HCT116 (cell line): ENCODE results near the gene FCN1. TPM values are rescaled to one million over a fixed set of nuclear protein-coding genes. Genes with fewer than 3 reads are reported as not detected.

Experiments
- ATAC-seq: fragments of 200-7000 bp; cut with Tn5 transposase; 2 replicates; pipeline ENCODE4 v1.9.1; 2020; ENCODE audit warnings: mild to moderate bottlenecking, moderate library complexity
- BruUV-seq: library from RNA; stranded (reverse); fragments of 400-500 nt; replicated peaks from 2 replicates; lab custom pipeline; 2021; lab: Mats Ljungman, UMichigan
- CTCF ChIA-PET: fragments of 300-600 bp; sonication (Branson Sonifier 250); formaldehyde crosslinking; loops from one replicate; lab custom pipeline; 2021; ENCODE audit warnings: antibody characterized with exemption; lab: Charles Lee
- POLR2A ChIA-PET: fragments of 300-600, 350-600 bp; sonication (Branson Sonifier 250); formaldehyde crosslinking; loops from one replicate; lab custom pipeline; 2021; ENCODE audit warnings: antibody characterized with exemption; lab: Charles Lee
- RAD21 ChIA-PET, 2 experiments: fragments of 300-600 bp; sonication (Branson Sonifier 250); formaldehyde crosslinking; loops; one replicate each; lab custom pipeline; 2023; ENCODE audit warnings: low total read pairs in 2 of 2; ENCODE audit not compliant: uncharacterized antibody in 2 of 2, unreplicated experiment in 2 of 2, low non-redundant PET in 1 of 2; lab: Charles Lee
- DNase-seq: peaks from one replicate; pipeline ENCODE4 v3.0.0-alpha.2; 2010; ENCODE audit warnings: low read depth, low spot score
- H2AFZ ChIP-seq: fragments of 200-600 bp; shearing (Covaris generic), sonication (generic); 2 replicates; pipeline ENCODE4 v1.6.1; 2017; ENCODE audit warnings: low read depth, mixed run types, mixed read lengths, antibody characterized with exemption, low read length; ENCODE audit not compliant: poor library complexity, severe bottlenecking
- H3K27ac ChIP-seq: 2 replicates; pipeline ENCODE4 v1.5.1; 2012; ENCODE audit warnings: low read depth, low read length
- H3K27me3 ChIP-seq: fragments of 200-600 bp; sonication (generic); 2 replicates; pipeline ENCODE4 v1.6.1; 2016; ENCODE audit warnings: mixed run types, low read length, mixed read lengths; ENCODE audit not compliant: insufficient read depth
- H3K36me3 ChIP-seq, 2 experiments: fragments of 200-500 bp in 1 of 2; fragments of 200-600 bp in 1 of 2; sonication (Bioruptor generic) in 1 of 2; sonication (generic) in 1 of 2; 2 replicates each; pipeline versions ENCODE4 v1.5.1 to v1.6.1; 2014 to 2016; ENCODE audit warnings: low read length in 2 of 2, inconsistent platforms in 1 of 2, mixed read lengths in 1 of 2, mixed run types in 1 of 2; ENCODE audit not compliant: insufficient read depth in 2 of 2, control insufficient read depth in 1 of 2
- H3K4me1 ChIP-seq, 2 experiments: fragments of 200-600 bp in 1 of 2; sonication (generic) in 1 of 2; 2 replicates each; pipeline versions ENCODE4 v1.5.1 to v1.6.1; 2012 to 2017; ENCODE audit warnings: low read length in 2 of 2, inconsistent platforms in 1 of 2, mild to moderate bottlenecking in 1 of 2, mixed read lengths in 1 of 2, mixed run types in 1 of 2, moderate library complexity in 1 of 2; ENCODE audit not compliant: insufficient read depth in 2 of 2, control insufficient read depth in 1 of 2
- H3K4me2 ChIP-seq: fragments of 200-600 bp; sonication (generic); 2 replicates; pipeline ENCODE4 v1.6.1; 2017; ENCODE audit warnings: mixed run types, low read length, mixed read lengths
- H3K4me3 ChIP-seq, 2 experiments: fragments of 200-600 bp in 1 of 2; sonication (generic) in 1 of 2; replicated peaks in 1 of 2; 2 replicates each; pipeline ENCODE4 v1.5.1; 2011 to 2016; ENCODE audit warnings: low read length in 2 of 2, control low read depth in 1 of 2, low read depth in 1 of 2, mild to moderate bottlenecking in 1 of 2, mixed read lengths in 1 of 2, mixed run types in 1 of 2
- H3K79me2 ChIP-seq: fragments of 200-600 bp; sonication (generic); 2 replicates; pipeline ENCODE4 v1.6.1; 2017; ENCODE audit warnings: mild to moderate bottlenecking, mixed run types, low read length, moderate library complexity, mixed read lengths; ENCODE audit not compliant: insufficient read depth
- H3K9ac ChIP-seq: fragments of 200-600 bp; sonication (generic); 2 replicates; pipeline ENCODE4 v1.6.1; 2016; ENCODE audit warnings: low read length, mixed read lengths
- H3K9me2 ChIP-seq: fragments of 200-600 bp; sonication (generic), shearing (Covaris generic); 2 replicates; pipeline ENCODE4 v1.6.1; 2017; ENCODE audit warnings: mixed run types, mild to moderate bottlenecking, moderate library complexity; ENCODE audit not compliant: insufficient read depth
- H3K9me3 ChIP-seq, 2 experiments: fragments of 200-500 bp in 1 of 2; fragments of 200-600 bp in 1 of 2; sonication (Bioruptor generic) in 1 of 2; sonication (generic) in 1 of 2; 2 replicates each; pipeline ENCODE4 v1.6.1; 2014 to 2017; ENCODE audit warnings: low read length in 2 of 2, mixed read lengths in 2 of 2, inconsistent platforms in 1 of 2, low read depth in 1 of 2, mild to moderate bottlenecking in 1 of 2, mixed run types in 1 of 2, moderate library complexity in 1 of 2; ENCODE audit not compliant: control insufficient read depth in 1 of 2, insufficient read depth in 1 of 2
- H4K20me1 ChIP-seq: fragments of 200-600 bp; sonication (generic), shearing (Covaris generic); 2 replicates; pipeline ENCODE4 v1.6.1; 2017; ENCODE audit warnings: mixed run types, mild to moderate bottlenecking, moderate library complexity; ENCODE audit not compliant: insufficient read depth
- ATF3 ChIP-seq: IDR thresholded peaks from 2 replicates; pipeline ENCODE4 v1.6.1; 2012
- CEBPB ChIP-seq: IDR thresholded peaks from 2 replicates; pipeline ENCODE4 v1.6.1; 2012; ENCODE audit warnings: low read depth
- EGR1 ChIP-seq: IDR thresholded peaks from 2 replicates; pipeline ENCODE4 v1.6.1; 2012; ENCODE audit warnings: low read depth
- EZH2 ChIP-seq: fragments of 200-600 bp; sonication (generic); IDR thresholded peaks from 2 replicates; pipeline ENCODE4 v1.6.1; 2017; ENCODE audit warnings: antibody characterized with exemption, mixed run types
- FOSL1 ChIP-seq: IDR thresholded peaks from 2 replicates; pipeline ENCODE4 v1.6.1; 2012; ENCODE audit warnings: low read depth
- MAX ChIP-seq: IDR thresholded peaks from 2 replicates; pipeline ENCODE4 v1.6.1; 2012
- POLR2A ChIP-seq: IDR thresholded peaks from 2 replicates; pipeline ENCODE4 v1.7.0; 2011; ENCODE audit warnings: borderline replicate concordance; ENCODE audit not compliant: insufficient read depth, insufficient read length; ENCODE audit errors: extremely low read depth
- POLR2AphosphoS5 ChIP-seq: IDR thresholded peaks from 2 replicates; pipeline ENCODE4 v1.6.1; 2011; ENCODE audit warnings: mild to moderate bottlenecking, low read depth, low read length, moderate library complexity
- REST ChIP-seq: IDR thresholded peaks from 2 replicates; pipeline ENCODE4 v1.6.1; 2012; ENCODE audit warnings: low read depth
- SP1 ChIP-seq: IDR thresholded peaks from 2 replicates; pipeline ENCODE4 v1.6.1; 2012; ENCODE audit warnings: low read depth
- SRF ChIP-seq: IDR thresholded peaks from 2 replicates; pipeline ENCODE4 v1.6.1; 2012; ENCODE audit warnings: low read depth
- YY1 ChIP-seq: IDR thresholded peaks from 2 replicates; pipeline ENCODE4 v1.6.1; 2011; ENCODE audit warnings: low read length, low read depth, moderate library complexity, mild to moderate bottlenecking; ENCODE audit not compliant: insufficient replicate concordance; ENCODE audit errors: extremely low read depth
- ZNF274 ChIP-seq: fragments of 200-500 bp; sonication (Bioruptor generic); IDR thresholded peaks from 2 replicates; pipeline ENCODE4 v1.6.1; 2014; ENCODE audit warnings: mild to moderate bottlenecking, low read depth, low read length, inconsistent platforms
- intact Hi-C: fragments of 100-400 bp; cut with micrococcal nuclease; formaldehyde crosslinking; loops from 2 replicates; pipeline ENCODE4 v1.10.0; 2022
- total RNA-seq: library from RNA; stranded (reverse); gene quantifications from one replicate; pipeline ENCODE4 v1.2.1, GENCODE V29; 2021; ENCODE audit not compliant: unreplicated experiment
- TF ChIP-seq, protein P1 (sequence below), 3 experiments: fragments of 200-600 bp in 1 of 3; sonication (generic) in 1 of 3; IDR thresholded peaks in 2 of 3; conservative IDR thresholded peaks in 1 of 3; 2 replicates each; pipeline ENCODE4 v1.5.1; 2012 to 2017; ENCODE audit warnings: low read depth in 2 of 3, low read length in 2 of 3, antibody characterized with exemption in 1 of 3, borderline replicate concordance in 1 of 3, control low read depth in 1 of 3, mild to moderate bottlenecking in 1 of 3, mixed read lengths in 1 of 3, mixed run types in 1 of 3, moderate library complexity in 1 of 3; ENCODE audit not compliant: insufficient read depth in 1 of 3

FCN1 gene
- total RNA-seq, 1 experiment from 2014 or later = not detected

- H3K4me2 ChIP-seq = no peak overlapping the region
- H3K4me1 ChIP-seq = no peaks in the 10 kb centered on the region
- no peaks in the 10 kb centered on the region for H3K9me2 ChIP-seq
- CTCF ChIA-PET = no interaction called here
- no peaks in the 10 kb centered on the region for H4K20me1 ChIP-seq
- no peaks in the 10 kb centered on the region for H3K36me3 ChIP-seq
- no peak overlapping the region for H2AFZ ChIP-seq
- TF ChIP-seq YY1 = no peak
- no peak for TF ChIP-seq CEBPB
- no peak for TF ChIP-seq POLR2AphosphoS5
- no peak for TF ChIP-seq POLR2A
- no peak for TF ChIP-seq SP1
- no peak for TF ChIP-seq ZNF274
- no peak for TF ChIP-seq MAX
- TF ChIP-seq EGR1 = no peak
- no peak for TF ChIP-seq EZH2
- TF ChIP-seq ATF3 = no peak
- TF ChIP-seq FOSL1 = no peak
- TF ChIP-seq SRF = no peak
- TF ChIP-seq, protein P1, sequence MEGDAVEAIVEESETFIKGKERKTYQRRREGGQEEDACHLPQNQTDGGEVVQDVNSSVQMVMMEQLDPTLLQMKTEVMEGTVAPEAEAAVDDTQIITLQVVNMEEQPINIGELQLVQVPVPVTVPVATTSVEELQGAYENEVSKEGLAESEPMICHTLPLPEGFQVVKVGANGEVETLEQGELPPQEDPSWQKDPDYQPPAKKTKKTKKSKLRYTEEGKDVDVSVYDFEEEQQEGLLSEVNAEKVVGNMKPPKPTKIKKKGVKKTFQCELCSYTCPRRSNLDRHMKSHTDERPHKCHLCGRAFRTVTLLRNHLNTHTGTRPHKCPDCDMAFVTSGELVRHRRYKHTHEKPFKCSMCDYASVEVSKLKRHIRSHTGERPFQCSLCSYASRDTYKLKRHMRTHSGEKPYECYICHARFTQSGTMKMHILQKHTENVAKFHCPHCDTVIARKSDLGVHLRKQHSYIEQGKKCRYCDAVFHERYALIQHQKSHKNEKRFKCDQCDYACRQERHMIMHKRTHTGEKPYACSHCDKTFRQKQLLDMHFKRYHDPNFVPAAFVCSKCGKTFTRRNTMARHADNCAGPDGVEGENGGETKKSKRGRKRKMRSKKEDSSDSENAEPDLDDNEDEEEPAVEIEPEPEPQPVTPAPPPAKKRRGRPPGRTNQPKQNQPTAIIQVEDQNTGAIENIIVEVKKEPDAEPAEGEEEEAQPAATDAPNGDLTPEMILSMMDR (IDR thresholded peaks at IDR 0.05 in 2 of 3, conservative IDR thresholded peaks at IDR 0.05 in 1 of 3; ENCODE audit: borderline replicate concordance in 1 of 3, insufficient read depth in 1 of 3, low read depth in 2 of 3, low read length in 2 of 3) = no peak
- TF ChIP-seq REST = no peak
- TF ChIP-seq, all 23 proteins: peak for 0
- Histone ChIP-seq H3K9ac (no peak overlapping the region), H3K79me2 (no peaks in the 10 kb centered on the region), H3K4me3 (no peak overlapping the region), H3K27me3 (no peaks in the 10 kb centered on the region), H3K27ac (no peak overlapping the region), H3K9me3 (no peaks in the 10 kb centered on the region)
- no peak for ATAC-seq
- ChIA-PET POLR2A (no interaction called here), RAD21 (no interaction called here)
- DNase-seq = no peak
- no TSS peak for BruUV-seq
- intact Hi-C loops = no loop called here
Observed at GRCh38 chr9:134868751-134869553, 48.8 kb downstream of the FCN1 start.
